Iris pigment epithelial cell (primary cell): ENCODE results near the gene HBS1L.

ENCODE experiments used
- DNase-seq: peaks from one replicate; pipeline ENCODE4 v3.0.0-alpha.2; 2011; ENCODE audit warnings: low read depth

The HBS1L gene

DNA sequence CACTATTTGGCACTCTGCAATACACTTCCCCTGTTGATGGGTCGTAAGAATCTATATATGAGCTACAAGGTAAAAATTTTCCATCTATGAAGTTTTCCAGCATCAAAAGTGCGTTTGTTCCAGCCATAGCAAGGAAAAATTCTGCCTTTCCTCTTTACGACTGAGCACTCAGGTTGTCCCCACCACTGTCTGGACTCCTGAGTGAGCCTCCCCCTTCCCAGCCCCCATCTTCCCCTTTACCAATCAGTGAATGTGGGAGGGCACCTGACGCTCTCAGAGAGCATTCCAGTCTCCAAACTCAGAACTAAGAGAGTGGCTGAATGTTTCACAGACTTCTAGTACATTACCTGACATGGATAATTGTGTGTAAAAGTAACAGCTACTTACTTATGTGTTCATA, 104.7 kb downstream of the HBS1L start, which contains the start of gene ALDH8A1:
TSS of gene ALDH8A1 (minus strand) at position 175 of the 400 bp plus-strand sequence. CDS start at position 127, 48 bp downstream.
- DNase-seq: no peak

DNA sequence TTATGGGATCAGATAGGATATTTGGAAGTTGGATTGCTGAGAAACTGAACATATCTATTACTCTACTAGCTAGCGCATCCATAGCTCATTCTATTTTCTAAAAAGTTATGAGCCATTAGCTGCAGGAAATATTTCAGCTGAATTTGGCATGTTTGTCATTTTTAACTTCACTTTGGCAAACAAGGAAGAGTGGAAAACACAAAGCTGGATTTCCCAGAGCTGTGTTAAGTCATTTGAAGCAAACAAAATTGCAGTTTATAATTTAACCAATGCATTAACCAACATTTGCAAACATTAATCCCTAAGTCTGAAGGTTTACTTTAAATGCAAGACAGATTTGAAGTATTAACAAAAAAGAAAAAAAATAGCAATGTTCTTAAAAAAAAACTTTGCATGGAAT, 105.9 kb downstream of the HBS1L start:
- DNase-seq: no peak

- no peak for DNase-seq
These were observed 106.5 kb downstream of the HBS1L start for GRCh38 chr6:134948142-134948541.

DNA sequence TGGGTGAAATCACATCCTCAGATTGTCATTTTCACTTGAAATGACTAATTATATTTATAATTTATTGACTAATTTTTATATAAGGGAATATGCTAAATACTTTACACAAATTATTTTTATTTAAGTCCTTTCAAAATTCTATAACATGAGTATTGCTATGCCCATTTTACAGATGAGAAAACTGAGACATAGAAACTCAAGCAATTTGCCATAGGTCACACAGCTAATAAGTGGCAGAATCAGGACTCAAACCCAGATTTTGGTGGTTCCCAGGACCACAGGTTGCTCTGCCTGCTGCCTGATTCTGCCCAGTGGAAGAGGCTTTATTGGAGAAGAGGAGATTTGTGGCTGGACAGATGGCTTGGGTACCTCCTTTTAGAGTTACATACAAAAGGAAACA, 109.6 kb downstream of the HBS1L start:
- no peak for DNase-seq

DNA sequence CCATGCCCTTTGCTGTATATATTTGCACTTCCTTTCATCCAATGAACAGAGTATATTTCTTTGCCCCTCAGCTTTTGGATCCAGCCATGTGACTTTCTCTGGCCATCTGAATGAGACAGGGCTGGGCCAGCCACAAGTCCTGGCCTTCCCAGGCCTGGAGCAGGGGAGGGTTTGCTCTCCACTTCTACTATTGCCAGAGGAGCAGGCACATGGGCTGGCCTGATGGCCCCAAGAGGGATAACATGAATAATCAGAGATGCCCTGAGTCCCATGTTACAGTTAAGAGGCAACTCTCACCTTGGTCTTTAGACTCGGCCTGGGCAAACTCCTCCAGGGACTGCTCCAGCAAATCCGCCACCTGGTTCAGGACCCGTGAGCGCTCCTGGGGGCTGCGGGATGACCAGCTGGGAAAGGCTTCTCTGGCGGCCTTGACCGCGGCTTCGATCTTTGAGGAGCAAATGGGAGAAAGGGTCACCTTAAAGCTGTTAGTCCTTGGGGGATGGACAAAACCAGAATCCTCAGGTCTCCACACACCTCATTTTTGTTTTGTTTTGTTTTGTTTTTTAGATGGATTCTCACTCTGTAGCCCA, 111.0 kb downstream of the HBS1L start:
- DNase-seq: no peak

DNA sequence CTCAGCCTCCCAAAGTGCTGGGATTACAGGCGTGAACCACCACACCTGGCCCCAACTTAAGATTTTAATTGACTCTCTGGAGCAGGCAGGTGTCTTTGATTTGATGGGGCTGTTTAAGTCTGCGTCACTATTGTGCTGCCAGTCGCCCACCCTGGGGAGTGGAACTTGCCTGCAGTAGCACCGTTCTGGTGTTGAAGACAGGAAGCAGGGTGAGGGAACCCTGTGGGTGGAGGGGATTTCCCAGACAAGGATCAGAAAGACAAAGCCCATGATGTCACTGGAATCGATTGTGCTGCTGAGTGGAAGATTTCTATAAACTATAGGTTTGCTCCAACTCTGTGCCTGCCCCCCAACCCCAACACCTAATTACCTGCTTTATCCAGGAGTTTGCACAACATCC, 115.7 kb downstream of the HBS1L start:
- peak; percentile 11 for DNase-seq

- DNase-seq: peak; percentile 13
These were observed 117.2 kb downstream of the HBS1L start for GRCh38 chr6:134937426-134937825.

GRCh38 chr6:134936931-134937330, 117.7 kb downstream of the HBS1L start:
- DNase-seq: peak; percentile 22

- no peak for DNase-seq
These were observed 118.1 kb downstream of the HBS1L start for GRCh38 chr6:134936476-134936875.

DNA sequence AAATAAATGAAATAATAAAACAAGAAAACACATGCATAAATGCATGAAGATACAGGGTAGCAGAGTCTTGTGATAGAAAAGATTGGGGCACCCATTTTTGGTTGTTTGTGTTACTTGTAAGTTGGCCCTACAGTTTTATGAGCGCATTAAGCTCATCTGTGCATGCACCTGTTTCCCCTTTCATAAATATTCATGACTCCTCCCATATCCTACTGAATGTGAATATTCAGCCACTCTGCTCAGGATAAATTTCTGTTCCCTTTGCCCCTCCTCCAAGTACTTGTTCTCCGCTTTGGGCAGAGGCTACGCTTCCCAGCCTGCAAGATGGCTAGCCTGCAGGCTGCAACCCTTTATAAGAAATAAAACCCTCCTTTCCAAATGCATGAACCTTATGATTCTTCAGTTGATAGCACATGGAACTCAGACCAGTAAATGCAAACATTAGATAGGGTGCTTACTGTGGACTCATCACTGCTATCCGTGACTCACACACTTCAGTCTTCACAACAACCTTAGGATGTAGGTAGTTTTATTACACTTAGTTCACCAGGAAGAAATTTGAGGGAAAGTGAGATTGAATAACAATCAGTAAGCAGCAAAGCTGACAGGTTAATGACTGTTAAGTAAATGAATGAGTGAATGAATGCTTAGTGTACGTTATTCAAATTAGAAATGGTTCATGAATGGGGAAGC, 119.7 kb downstream of the HBS1L start:
- DNase-seq: no peak

GRCh38 chr6:134932535-134933470, 121.8 kb downstream of the HBS1L start:
- DNase-seq: no peak

DNA sequence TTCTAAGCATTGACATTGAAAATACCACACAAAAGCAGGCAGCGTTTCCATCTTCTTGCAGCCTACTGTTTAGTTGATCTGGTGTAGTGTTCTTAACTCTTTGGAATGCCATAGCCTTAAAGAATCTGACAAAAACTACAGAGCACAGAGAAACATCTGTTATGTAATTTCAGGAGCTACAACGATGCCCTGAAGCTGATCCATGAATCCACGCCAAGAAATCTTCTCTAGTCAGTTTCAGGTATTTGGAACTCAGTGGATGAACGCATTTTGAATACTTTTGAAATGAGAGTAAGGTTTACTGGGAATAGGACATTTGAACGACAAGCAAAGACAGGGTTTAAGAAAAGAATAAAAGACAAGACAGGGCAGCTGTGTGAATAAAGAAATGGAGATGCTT, 122.5 kb downstream of the HBS1L start:
- no peak for DNase-seq

GRCh38 chr6:134930463-134930862, 124.2 kb downstream of the HBS1L start:
- no peak for DNase-seq

- no peak for DNase-seq
These were observed 126.3 kb downstream of the HBS1L start for GRCh38 chr6:134928151-134928900.

GRCh38 chr6:134925800-134926199, 128.8 kb downstream of the HBS1L start:
- DNase-seq: peak; percentile 49

DNA sequence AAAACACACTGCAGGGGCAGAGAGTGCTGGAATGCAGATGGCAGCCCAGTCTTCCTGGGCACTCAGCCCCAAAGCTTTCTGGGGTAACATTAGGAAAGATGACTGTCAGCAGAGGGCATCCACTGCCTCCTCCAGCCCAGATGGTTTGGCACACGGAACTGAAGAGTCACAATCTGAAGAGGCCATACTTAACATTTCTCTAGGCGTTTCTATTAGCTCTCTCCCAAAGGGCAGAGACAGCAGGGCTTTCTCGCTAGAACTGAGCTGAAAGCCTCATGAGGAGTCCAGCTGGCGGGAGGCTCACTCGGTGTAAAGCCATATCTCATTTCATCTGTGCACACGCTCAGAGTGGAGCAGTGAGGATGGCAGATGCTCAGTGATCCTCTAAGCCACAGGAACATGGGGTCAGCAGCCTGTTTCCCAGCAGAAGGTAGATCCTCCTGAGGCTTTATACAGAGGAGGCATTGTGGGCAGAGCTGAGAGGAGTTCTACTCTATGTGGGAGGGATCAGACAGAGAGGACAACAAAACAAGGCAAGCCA, 132.8 kb downstream of the HBS1L start:
- DNase-seq: no peak

DNA sequence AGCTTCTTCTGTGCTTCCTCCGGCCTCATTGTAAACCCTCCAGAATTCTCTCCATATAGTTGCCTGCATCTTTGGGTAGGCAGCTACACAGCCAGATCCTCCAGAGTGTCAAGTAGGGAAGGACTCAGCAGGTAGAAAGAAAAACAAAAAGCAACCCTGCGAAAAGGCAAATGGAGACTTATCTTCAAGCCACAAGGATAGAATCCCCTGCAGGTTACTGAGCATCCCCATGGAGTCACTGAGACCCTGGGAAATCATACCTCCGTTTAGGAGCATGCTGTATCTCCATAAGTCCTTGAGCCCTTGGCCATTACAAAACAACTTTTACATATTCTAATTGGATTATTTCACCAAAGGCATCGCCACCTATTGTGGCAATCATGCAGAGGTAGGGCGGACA, 133.3 kb downstream of the HBS1L start:
- no peak for DNase-seq

- DNase-seq: no peak
These were observed 134.2 kb downstream of the HBS1L start for GRCh38 chr6:134920422-134920821.

DNA sequence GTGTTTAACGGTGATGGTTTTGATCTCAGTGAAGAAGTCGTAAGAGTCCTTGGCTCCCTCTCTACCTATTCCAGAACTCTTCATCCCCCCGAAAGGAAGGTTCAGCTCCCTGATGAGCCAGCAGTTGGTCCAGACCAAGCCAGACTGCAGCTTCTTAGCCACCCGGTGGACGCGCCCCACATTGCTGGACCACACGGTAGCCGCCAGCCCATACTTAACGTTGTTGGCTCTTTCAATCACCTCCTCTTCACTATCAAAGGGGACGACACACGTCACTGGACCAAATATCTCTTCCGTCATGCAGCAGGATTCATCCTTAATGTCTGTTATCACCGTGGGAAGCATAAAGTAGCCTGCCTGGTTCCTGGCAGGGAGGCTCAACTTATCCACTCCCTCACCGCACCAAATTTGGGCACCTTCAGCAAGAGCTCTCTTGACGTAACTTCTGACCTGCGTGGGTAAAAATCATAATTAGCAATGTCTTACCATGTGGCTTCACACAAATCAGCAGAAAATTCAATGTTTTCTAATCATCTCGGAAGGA, 136.1 kb downstream of the HBS1L start:
- no peak for DNase-seq

DNA sequence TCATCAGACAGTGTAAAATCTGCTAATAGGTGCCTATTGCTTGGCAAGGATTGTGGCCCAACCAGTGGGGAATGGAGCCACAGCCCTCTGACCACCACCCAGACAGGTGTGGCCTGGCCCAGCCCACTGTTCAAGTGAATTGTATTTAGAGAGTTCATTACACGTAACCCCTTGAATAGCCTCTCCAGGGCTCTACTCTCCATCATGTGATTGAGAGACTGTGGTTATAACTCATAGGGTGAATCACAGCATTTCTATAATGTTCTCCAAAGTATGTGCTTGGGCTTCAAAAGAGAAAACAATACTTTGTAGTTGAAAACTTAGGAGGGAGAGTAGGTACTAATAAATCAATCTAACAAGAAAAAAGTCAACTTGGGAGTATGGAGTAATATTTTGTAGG, 143.1 kb downstream of the HBS1L start:
- peak; percentile 87 for DNase-seq

- no peak for DNase-seq
These were observed 144.1 kb downstream of the HBS1L start for GRCh38 chr6:134910593-134910935.
